GM19395 (cell line): ENCODE measurements around the gene PLK5.
"Not testable (repeated sequence)": the region's sequence is repeated elsewhere in the genome, so short reads cannot be mapped to it uniquely, and the experiment has no call there.

ENCODE experiments used
- ATAC-seq: cut with Tn5 transposase; IDR thresholded peaks from one replicate; pipeline ENCODE4 v1.9.1; 2021; ENCODE audit warnings: mild to moderate bottlenecking, moderate library complexity; ENCODE audit not compliant: unreplicated experiment

Gene PLK5

DNA sequence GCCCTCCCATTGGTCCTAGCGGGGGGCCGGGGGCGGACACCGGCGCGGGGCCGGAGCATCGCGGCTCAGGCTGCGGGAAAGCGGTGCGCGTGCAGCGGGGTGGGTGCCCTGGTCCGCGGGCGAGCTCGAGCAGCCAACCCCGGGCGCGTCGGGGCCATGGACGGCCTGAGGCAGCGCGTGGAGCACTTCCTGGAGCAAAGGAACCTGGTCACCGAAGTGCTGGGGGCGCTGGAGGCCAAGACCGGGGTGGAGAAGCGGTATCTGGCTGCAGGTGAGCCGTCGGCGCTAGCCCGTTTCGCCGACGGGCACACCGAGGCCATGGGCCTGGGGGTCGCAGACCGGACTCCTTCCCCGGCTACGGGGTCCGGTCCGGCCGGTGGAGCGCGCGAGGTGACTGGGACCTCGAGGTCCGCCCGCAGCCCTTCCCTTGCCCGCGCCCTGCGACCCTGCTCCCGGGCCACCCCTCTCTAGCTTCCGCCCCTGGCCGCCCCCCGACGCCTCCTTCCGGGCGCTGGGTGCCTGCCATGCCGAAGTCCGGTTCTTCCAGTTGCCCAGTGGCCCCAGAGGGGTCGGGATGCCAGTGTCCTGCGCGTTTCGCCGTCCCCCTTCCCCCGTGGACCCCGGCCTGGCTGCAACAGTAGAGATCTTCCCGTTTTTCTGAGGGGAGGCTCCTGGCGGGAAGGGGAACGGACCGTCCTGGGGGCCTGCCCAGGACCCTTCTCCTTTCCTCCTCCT is 32.6 kb upstream of the PLK5 start, which contains the start of gene REEP6:
REEP6 (plus strand) TSS at position 68 of the 735 bp plus-strand sequence; CDS start at position 157, 89 bp downstream.
- peak; percentile 4 for ATAC-seq

GRCh38 chr19:1491849-1492170 is 32.1 kb upstream of the PLK5 start:
- no peak for ATAC-seq

DNA sequence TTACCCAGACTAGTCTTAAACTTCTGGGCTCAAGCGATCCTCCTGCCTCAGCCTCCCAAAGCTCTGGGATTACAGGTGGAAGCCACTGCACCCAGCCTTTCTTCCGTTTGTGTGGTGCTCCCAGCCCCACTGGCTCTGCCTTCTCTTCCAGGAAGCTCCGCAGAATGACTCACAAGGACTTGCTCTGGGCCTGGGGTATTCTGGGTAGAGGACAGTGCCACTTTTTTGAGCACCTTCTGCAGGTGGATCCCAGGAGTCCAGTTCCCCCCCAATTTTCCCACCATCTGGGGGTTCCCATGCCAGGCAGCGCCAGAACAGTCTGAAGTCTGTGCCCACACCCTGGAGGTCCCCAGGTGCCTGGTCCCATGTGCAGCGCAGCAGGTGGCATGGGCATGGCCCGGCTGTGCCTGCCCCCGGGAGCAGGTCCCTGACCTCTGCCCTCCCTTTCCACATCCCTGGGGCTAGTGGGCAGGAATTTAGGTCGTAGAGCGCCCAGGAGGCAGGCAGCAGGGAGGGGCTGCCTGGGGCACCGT is 31.3 kb upstream of the PLK5 start:
- no peak for ATAC-seq

- ATAC-seq: no peak
These were observed 29.6 kb upstream of the PLK5 start for GRCh38 chr19:1494115-1494815.

DNA sequence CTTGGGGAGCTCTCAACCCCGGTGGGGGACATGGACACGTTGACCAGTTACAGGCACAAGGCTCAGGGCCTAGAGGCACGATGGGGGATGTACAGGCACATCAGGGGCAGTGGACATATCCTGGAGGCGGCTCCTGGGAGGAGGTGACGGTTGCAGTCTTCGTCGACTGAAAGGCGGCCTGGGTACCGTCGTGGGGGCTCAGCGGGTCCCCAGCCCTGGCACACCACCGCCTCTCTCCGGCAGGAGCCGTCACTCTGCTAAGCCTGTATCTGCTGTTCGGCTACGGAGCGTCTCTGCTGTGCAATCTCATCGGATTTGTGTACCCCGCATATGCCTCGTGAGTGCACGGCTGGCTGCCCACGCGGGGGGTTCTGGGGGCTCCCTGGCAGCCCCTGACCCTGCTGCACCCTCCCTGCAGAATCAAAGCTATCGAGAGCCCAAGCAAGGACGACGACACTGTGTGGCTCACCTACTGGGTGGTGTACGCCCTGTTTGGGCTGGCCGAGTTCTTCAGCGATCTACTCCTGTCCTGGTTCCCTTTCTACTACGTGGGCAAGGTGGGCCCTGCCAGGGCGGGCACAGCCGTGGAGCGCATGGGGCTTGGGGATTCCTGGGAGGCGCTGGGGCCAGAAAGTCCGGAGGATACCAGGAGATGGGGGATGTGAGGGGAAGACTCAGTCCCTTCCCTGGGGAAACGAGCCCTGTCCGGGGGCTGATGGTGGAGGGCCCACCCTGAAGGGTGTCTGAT is 28.7 kb upstream of the PLK5 start:
- no peak for ATAC-seq

- ATAC-seq: no peak
These were observed 27.8 kb upstream of the PLK5 start for GRCh38 chr19:1495799-1496713.

GRCh38 chr19:1496714-1497577 is 26.9 kb upstream of the PLK5 start:
- no peak for ATAC-seq

DNA sequence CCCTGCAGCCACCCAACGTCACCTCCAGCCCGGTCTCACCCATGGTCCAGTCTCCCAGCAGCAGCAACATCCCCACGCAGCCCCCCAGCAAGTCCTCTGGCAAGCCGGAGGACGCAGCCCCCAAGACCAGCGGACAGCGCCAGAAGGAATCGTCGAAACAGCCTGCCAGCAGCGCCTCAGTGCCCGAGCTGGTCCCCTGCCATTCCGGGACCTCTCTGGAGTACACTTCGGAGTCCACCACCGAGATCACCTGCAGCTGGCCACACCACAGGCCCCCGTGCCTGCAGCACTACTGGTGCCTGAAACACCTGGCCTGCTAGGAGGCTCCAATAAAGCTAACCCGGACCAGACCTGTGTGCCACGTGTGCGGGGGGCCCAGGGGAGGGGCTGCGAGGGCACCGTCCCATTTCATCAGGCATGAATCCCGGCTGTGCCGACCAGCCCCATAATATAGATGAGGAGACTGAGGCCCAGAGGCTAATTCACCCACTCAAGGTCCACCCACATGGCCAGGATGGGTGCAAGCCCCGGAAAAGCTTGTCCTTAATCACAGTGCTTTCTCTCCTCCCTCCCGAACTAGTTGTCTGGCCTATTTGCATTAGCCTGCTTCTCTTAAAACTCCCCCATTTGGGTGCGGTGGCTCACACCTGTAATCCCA is 26.2 kb upstream of the PLK5 start:
- no peak for ATAC-seq

DNA sequence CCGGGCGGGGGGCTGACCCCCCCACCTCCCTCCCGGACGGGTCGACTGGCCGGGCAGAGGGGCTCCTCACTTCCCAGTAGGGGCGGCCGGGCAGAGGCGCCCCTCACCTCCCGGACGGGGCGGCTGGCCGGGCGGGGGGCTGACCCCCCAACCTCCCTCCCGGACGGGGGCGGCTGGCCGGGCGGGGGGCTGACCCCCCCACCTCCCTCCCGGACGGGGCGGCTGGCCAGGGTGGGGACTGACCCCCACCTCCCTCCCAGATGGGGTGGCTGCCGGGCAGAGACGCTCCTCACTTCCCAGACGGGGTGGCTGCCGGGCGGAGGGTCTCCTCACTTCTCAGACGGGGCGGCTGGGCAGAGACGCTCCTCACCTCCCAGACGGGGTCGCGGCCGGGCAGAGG is 24.6 kb upstream of the PLK5 start:
- not testable (repeated sequence) for ATAC-seq

DNA sequence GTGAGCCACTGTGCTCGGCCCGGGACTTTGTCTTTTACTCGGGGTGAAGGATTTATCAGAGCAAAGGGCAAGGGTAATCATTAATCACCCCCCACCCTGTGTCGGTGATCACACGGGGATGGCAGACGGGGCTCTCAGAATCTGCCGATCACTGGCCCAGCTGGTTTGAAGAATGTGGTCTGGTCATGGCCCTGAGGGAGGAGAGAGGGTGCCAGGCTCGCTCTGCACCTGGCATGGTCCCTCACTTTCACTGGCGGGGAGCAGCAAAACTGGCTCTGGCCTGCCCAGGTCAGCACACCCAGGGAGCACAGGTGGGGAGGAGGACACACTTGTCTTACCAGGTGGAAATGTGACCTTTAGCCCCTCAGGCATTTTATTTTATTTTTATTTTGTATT is 22.7 kb upstream of the PLK5 start:
- no peak for ATAC-seq

- ATAC-seq: no peak
These were observed 21.3 kb upstream of the PLK5 start for GRCh38 chr19:1502433-1503088.

- no peak for ATAC-seq
These were observed 20.6 kb upstream of the PLK5 start for GRCh38 chr19:1503089-1503924.

DNA sequence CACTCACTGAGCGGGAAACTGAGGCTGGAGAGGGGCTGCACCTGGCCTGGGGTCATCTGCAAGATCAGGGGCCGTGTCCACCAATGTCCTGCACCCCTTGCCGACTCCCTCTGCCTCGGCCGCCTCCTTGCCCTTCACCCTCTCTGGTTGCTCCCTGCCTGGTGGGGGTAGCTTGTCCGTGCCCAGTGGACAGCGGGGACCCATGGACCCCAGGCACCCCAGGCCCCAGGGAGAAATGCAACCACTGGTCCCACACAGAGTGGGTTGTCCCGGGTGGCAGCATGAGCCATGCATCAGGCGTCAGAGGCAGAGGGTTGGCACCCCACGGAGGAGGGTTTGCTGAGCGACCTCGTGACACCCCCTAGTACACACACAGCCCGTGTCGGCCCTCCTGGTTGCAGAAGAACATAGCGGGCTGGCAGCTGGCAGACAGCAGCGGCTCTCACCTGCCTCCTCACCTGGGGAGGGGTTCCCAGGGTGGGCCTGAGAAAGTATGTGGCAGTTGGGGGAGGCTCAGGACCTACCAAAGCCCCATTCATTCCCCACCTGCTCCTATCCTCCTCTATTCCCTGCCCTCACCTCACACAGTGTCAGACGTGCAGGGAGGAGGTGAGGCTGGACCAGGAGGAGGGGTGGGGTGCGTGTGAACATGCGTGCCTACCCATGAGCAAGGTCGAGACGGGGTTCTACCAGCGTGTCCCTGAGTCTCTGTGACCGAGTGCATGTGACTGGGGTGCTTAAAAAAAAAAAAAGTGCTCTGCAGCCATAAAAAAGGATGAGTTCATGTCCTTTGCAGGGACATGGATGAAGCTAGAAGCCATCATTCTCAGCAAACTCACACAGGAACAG is 19.7 kb upstream of the PLK5 start:
- no peak for ATAC-seq

GRCh38 chr19:1505012-1505411 is 18.9 kb upstream of the PLK5 start:
- ATAC-seq: no peak

DNA sequence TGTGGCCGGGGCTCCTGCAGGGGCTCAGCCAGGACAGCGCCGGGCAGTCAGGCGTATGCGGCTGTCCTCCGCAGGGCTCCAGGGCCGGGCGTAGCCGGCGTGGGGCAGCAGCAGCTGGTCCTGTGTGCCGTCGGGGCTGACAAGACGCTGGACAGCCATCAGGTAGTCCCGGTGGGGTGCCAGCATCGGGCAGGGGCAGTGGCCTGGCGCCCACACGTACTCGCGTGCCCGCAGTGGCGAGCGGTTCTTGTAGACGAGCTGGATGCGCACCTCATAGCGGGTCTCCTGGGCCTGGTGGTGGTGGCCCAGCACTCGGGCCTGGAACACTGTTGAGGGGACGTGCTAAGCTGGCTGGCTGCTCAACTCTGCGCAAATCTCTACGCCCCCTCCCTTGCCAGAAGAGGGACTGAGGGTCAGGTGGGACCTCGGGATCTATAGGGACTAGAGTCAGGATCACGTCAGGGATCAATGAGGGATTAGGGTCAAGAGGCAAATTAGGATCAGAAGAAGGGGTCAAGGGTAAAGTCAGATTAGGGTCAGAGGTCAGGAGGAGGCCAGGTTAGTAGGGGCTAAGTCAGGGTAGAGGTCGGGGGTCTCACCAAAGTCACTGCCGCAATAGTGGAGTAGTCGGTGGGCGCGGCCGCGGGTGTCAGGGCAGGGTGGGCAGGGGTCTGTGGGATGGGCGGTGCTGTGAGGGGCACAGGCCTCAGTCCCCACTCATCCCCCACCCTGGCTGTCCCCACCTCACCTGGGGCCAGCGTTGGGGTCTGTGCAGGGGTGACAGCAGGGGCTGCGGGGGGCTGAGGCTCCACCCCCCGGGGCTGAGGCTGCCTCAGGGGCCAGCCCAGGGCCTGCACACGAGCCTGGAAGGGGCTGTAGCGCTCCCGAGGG is 17.6 kb upstream of the PLK5 start:
- no peak for ATAC-seq

DNA sequence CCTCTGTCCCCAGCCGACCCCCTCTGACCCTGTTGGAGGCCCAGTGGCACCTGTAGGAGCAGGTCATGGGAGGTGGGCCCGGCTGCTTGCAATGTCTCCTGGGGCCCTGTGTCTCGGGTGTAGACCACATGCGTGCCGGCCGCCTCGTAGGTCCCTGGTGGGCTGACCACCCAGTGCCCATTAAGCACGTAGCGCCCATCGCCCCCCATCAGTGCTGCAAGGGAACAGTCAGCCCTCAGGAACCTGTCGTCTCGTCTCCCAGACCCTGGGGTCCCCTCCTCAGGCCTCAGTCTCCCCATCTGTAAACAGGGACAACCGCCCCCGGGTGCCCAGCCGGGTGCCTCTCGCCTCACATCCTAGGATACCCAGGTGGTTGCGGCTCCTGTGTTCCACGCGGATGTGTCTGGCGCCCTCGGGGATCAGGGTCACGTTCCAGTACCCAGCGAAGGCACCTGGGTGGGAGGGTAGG is 16.7 kb upstream of the PLK5 start:
- ATAC-seq: no peak
